Muscle of leg (tissue), 11 donors: ENCODE results near the gene SLC7A1. TPM values are rescaled to one million over a fixed set of nuclear protein-coding genes. Genes with fewer than 3 reads are reported as not detected.
A peak's percentile ranks its signal among the peaks of the same experiment; 100 is the strongest.

Source experiments
- DNase-seq: peaks from one replicate; pipeline ENCODE4 v3.0.0; 2013
- H3K27ac ChIP-seq: one replicate; pipeline ENCODE4 v1.5.1; 2013; ENCODE audit warnings: mild to moderate bottlenecking, low read length, control low read depth
- H3K27me3 ChIP-seq: one replicate; pipeline ENCODE4 v1.6.1; 2013; ENCODE audit warnings: low read length; ENCODE audit not compliant: control insufficient read depth, insufficient read depth
- H3K36me3 ChIP-seq: one replicate; pipeline ENCODE4 v1.6.1; 2013; ENCODE audit warnings: low read length; ENCODE audit not compliant: control insufficient read depth, insufficient read depth
- H3K4me1 ChIP-seq: one replicate; pipeline ENCODE4 v1.6.1; 2013; ENCODE audit warnings: low read length; ENCODE audit not compliant: control insufficient read depth, insufficient read depth
- H3K4me3 ChIP-seq: one replicate; pipeline ENCODE4 v1.5.1; 2013; ENCODE audit warnings: low read length, control low read depth
- H3K9me3 ChIP-seq: replicated peaks from 2 replicates; pipeline ENCODE4 v1.6.1; 2013; ENCODE audit warnings: low read depth, low read length; ENCODE audit not compliant: control insufficient read depth
- WGBS: methylation state at CpG from one replicate; pipeline ENCODE4 v1.1.5; 2013; ENCODE audit warnings: missing lambda C conversion rate; ENCODE audit not compliant: insufficient coverage; 5-methylcytosine and 5-hydroxymethylcytosine counted together
- polyA plus RNA-seq, 8 donors: library from polyadenylated mRNA; unstranded; fragments of 120-200 nt; gene quantifications; one replicate each; pipeline versions ENCODE4 v1.2.1 to v1.2.3, GENCODE V29; 2013; ENCODE audit warnings: inconsistent platforms in 1 of 8, low replicate concordance in 1 of 8; ENCODE audit not compliant: insufficient read length in 8 of 8, insufficient read depth in 1 of 8
- total RNA-seq: library from RNA; stranded (reverse); fragments of 120-200 nt; gene quantifications from one replicate; pipeline ENCODE4 v1.2.4, GENCODE V29; 2013

The SLC7A1 gene
- total and polyA plus RNA-seq, 9 donors, result 3.6 to 12.5 (median 8.4) TPM

- 16% methylated on average over 14 of the region's 15 CpGs for WGBS
- Histone ChIP-seq H3K36me3 (peaks cover 7% of the 10 kb centered on the region), H3K27me3 (peaks cover 6% of the 10 kb centered on the region), H3K4me1 (peaks cover 52% of the 10 kb centered on the region), H3K4me3 (no peak overlapping the region), H3K9me3 (no peaks in the 10 kb centered on the region), H3K27ac (peak overlapping the region; percentile 54)
- DNase-seq, result peak; percentile 96
These were observed 98.3 kb downstream of the SLC7A1 start for GRCh38 chr13:29497137-29497654.

GRCh38 chr13:29496241-29496712 lies 99.2 kb downstream of the SLC7A1 start:
- Histone ChIP-seq H3K36me3 (peaks cover 2% of the 10 kb centered on the region), H3K27me3 (peaks cover 6% of the 10 kb centered on the region), H3K27ac (no peak overlapping the region), H3K4me3 (no peak overlapping the region), H3K4me1 (peaks cover 49% of the 10 kb centered on the region), H3K9me3 (no peaks in the 10 kb centered on the region)
- WGBS, result 57% methylated on average over 9 of the region's 9 CpGs
- DNase-seq, result no peak

GRCh38 chr13:29494520-29494919 lies 101.0 kb downstream of the SLC7A1 start:
- Histone ChIP-seq H3K27me3 (peaks cover 4% of the 10 kb centered on the region), H3K4me3 (no peak overlapping the region), H3K27ac (no peak overlapping the region), H3K36me3 (peaks cover 2% of the 10 kb centered on the region), H3K9me3 (no peaks in the 10 kb centered on the region), H3K4me1 (peaks cover 34% of the 10 kb centered on the region)
- no peak for DNase-seq
- 88% methylated on average over 7 of the region's 8 CpGs for WGBS

GRCh38 chr13:29493796-29494195 lies 101.7 kb downstream of the SLC7A1 start:
- no CpG with 5 or more reads among the region's 4 CpGs for WGBS
- Histone ChIP-seq H3K27ac (no peak overlapping the region), H3K4me3 (no peak overlapping the region), H3K4me1 (peaks cover 27% of the 10 kb centered on the region), H3K27me3 (peaks cover 4% of the 10 kb centered on the region), H3K36me3 (peaks cover 2% of the 10 kb centered on the region), H3K9me3 (no peaks in the 10 kb centered on the region)
- DNase-seq, result no peak

GRCh38 chr13:29491248-29491647 lies 104.2 kb downstream of the SLC7A1 start:
- no peak overlapping the region for H3K4me3 ChIP-seq
- peaks cover 5% of the 10 kb centered on the region for H3K27me3 ChIP-seq
- no peak for DNase-seq
- H3K9me3 ChIP-seq, result no peaks in the 10 kb centered on the region
- 50% methylated on average over 2 of the region's 2 CpGs for WGBS
- peaks cover 4% of the 10 kb centered on the region for H3K4me1 ChIP-seq
- no peak overlapping the region for H3K27ac ChIP-seq
- peaks cover 2% of the 10 kb centered on the region for H3K36me3 ChIP-seq

- Histone ChIP-seq H3K36me3 (peaks cover 2% of the 10 kb centered on the region), H3K9me3 (no peaks in the 10 kb centered on the region), H3K27me3 (peaks cover 2% of the 10 kb centered on the region), H3K4me1 (no peaks in the 10 kb centered on the region), H3K27ac (no peak overlapping the region), H3K4me3 (no peak overlapping the region)
- WGBS, result 84% methylated on average over 9 of the region's 9 CpGs
- DNase-seq, result no peak
These were observed 105.0 kb downstream of the SLC7A1 start for GRCh38 chr13:29490561-29490885.

- H3K36me3 ChIP-seq, result peaks cover 4% of the 10 kb centered on the region
- no peaks in the 10 kb centered on the region for H3K9me3 ChIP-seq
- H3K27ac ChIP-seq, result no peak overlapping the region
- 93% methylated on average over 2 of the region's 14 CpGs for WGBS
- DNase-seq, result no peak
- H3K27me3 ChIP-seq, result peaks cover 2% of the 10 kb centered on the region
- no peak overlapping the region for H3K4me3 ChIP-seq
- no peaks in the 10 kb centered on the region for H3K4me1 ChIP-seq
These were observed 105.6 kb downstream of the SLC7A1 start for GRCh38 chr13:29489650-29490560.

- Histone ChIP-seq H3K4me3 (no peak overlapping the region), H3K9me3 (no peaks in the 10 kb centered on the region), H3K27me3 (peaks cover 2% of the 10 kb centered on the region), H3K27ac (no peak overlapping the region), H3K36me3 (peaks cover 9% of the 10 kb centered on the region), H3K4me1 (peaks cover 5% of the 10 kb centered on the region)
- no peak for DNase-seq
- 88% methylated on average over 17 of the region's 22 CpGs for WGBS
These were observed 107.7 kb downstream of the SLC7A1 start for GRCh38 chr13:29487466-29488454.

GRCh38 chr13:29486551-29486950 lies 108.9 kb downstream of the SLC7A1 start:
- no peak for DNase-seq
- Histone ChIP-seq H3K4me3 (no peak overlapping the region), H3K9me3 (no peaks in the 10 kb centered on the region), H3K27me3 (peaks cover 2% of the 10 kb centered on the region), H3K36me3 (peaks cover 9% of the 10 kb centered on the region), H3K4me1 (peaks cover 5% of the 10 kb centered on the region), H3K27ac (no peak overlapping the region)
- no CpG with 5 or more reads among the region's 3 CpGs for WGBS

GRCh38 chr13:29484796-29485195 lies 110.7 kb downstream of the SLC7A1 start:
- Histone ChIP-seq H3K27ac (no peak overlapping the region), H3K36me3 (peaks cover 9% of the 10 kb centered on the region), H3K9me3 (no peaks in the 10 kb centered on the region), H3K4me1 (peaks cover 12% of the 10 kb centered on the region), H3K27me3 (peaks cover 2% of the 10 kb centered on the region), H3K4me3 (no peak overlapping the region)
- no peak for DNase-seq
- 69% methylated on average over 5 of the region's 7 CpGs for WGBS
